Measurements from ENCODE around the gene HLA-DPB1.

GRCh38 chr6:33072508-33073100 is 3.2 kb upstream of the HLA-DPB1 start:
- TF ChIP-seq EP300 (IDR thresholded peaks at IDR 0.05; ENCODE audit: borderline replicate concordance) (no peak), REST (IDR thresholded peaks at IDR 0.05; ENCODE audit: low read depth) (no peak), FOXM1 (IDR thresholded peaks at IDR 0.05; ENCODE audit: borderline replicate concordance, low read depth) (no peak), CREB1 (IDR thresholded peaks at IDR 0.05; ENCODE audit: low read depth) (no peak), EGR1 (IDR thresholded peaks at IDR 0.05) (no peak), TCF12 (IDR thresholded peaks at IDR 0.05; ENCODE audit: low read depth) (no peak)
